ENCODE measurements around the gene MAOB. TPM values are rescaled to one million over a fixed set of nuclear protein-coding genes. Genes with fewer than 3 reads are reported as not detected.
"Not testable (repeated sequence)": the region's sequence is repeated elsewhere in the genome, so short reads cannot be mapped to it uniquely, and the experiment has no call there.

Gene MAOB
- total RNA-seq: 126 TPM
- long read RNA-seq, transcript MAOB-201 (15 exons, 2,566 nt): major isoform, 89 of 126 reads
- long read RNA-seq, partial matches to known transcripts: 12 of 126 reads
- long read RNA-seq, other reads (novel, unspliced or antisense): 25 of 126 reads

DNA sequence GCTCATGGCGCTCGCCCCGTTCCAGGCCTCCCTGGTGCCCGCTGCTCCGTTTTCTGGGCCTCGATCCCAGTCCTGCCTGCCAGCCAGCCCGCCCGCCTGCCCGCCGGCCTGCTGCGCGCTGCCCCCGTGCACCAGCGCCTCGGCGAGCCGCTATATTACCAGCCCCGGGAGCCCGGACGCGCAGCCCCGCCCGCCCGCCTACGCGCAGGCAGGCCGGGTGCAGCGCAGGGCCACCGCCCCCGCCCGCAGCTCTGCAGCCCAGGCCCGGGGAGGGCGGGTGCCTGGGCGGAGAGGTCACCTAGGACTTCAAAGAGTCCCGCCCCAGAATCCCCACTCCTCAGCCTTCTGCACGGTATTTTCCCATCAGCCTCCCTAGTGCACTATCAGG lies at the start of gene MAOB:
Gene MAOB (minus strand): TSS at position 157 of the 388 bp plus-strand sequence. CDS start 151 bp downstream, at position 6.
- DNase-seq (ENCODE audit: missing footprints) (peak; percentile 64), ATAC-seq (peak; percentile 92)
- intact Hi-C loops (cut with DNase I): loop anchor here (5.0 kb wide), 1 partner anchor 45 kb away; no protein-coding TSS in a partner anchor

DNA sequence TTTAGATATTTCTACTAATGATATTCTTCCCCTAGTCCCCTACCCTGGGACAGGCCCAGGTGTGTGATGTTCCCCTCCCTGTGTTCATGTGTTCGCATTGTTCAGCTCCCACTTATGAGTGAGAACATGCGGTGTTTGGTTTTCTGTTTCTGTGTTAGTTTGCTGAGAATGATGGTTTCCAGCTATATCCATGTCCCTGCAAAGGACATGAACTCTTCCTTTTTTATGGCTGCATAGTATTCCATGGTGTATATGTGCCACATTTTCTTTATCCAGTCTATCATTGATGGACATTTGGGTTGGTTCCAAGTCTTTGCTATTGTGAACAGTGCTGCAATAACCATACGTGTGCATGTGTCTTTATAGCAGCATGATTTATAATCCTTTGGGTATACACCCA lies 39.8 kb upstream of the MAOB start:
- ATAC-seq; intact Hi-C loops (cut with DNase I): not testable (repeated sequence)

DNA sequence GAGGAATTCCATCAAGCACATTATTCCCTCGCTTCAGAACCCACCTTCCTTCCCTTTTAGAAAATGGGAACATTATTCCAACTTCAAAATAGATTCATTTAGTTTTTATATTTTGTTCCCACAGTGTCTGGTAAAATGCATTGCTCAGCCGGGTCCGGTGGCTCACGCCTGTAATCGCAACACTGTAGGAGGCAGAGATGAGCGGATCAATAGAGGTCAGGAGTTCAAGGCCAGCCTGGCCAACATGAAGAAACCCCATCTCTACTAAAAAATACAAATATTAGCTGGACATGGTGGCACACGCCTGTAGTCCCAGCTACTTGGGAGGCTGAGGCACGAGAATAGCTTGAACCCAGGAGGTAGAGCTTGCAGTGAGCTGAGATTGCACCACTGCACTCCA lies 28.5 kb upstream of the MAOB start:
- intact Hi-C loops (cut with DNase I); DNase-seq (ENCODE audit: missing footprints); ATAC-seq: not testable (repeated sequence)

More for the DNA sequence above, 39.8 kb upstream of the MAOB start:
- not testable (repeated sequence) for DNase-seq (ENCODE audit: missing footprints)

DNA sequence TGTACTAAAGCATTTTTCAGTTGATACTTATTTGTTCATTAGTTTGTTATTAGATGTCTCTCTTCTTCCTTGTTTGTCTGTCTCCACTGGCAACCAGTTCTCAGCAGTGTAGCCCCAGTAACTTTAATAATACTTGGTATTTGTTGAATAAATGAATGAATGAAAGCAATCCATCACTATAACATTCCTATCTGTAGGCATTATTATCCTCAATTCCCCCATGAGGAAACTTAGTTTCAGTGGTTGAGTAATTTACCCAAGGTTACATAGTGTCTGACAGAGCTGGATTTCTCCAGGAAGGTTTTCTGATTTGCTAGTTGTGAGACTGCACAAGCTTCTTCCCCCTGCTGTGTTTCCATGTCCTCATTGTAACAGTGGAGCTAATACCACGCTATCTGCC lies 27.8 kb upstream of the MAOB start:
- DNase-seq (ENCODE audit: missing footprints) (no peak), ATAC-seq (no peak)
- intact Hi-C loops (cut with DNase I): no loop called here

DNA sequence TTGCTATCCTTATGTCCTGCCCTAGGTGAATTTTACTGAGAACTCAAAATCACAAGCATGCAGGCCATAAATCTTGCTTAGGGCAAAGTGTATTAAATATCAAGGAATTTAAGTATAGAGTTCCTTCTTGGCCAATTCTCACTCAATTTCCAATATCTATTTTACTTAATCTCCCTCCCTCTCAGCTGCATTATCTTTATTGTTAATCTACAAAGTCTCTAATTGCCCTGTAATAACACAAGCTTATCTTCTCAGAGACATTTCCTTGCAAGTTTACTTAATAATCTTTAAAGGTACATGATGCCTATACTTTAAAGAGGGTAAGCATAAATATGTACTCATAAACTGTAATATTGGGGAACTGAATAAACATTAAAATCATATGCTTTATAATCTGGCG lies 26.9 kb upstream of the MAOB start:
- no peak for ATAC-seq
- DNase-seq (ENCODE audit: missing footprints): no peak
- intact Hi-C loops (cut with DNase I): no loop called here

DNA sequence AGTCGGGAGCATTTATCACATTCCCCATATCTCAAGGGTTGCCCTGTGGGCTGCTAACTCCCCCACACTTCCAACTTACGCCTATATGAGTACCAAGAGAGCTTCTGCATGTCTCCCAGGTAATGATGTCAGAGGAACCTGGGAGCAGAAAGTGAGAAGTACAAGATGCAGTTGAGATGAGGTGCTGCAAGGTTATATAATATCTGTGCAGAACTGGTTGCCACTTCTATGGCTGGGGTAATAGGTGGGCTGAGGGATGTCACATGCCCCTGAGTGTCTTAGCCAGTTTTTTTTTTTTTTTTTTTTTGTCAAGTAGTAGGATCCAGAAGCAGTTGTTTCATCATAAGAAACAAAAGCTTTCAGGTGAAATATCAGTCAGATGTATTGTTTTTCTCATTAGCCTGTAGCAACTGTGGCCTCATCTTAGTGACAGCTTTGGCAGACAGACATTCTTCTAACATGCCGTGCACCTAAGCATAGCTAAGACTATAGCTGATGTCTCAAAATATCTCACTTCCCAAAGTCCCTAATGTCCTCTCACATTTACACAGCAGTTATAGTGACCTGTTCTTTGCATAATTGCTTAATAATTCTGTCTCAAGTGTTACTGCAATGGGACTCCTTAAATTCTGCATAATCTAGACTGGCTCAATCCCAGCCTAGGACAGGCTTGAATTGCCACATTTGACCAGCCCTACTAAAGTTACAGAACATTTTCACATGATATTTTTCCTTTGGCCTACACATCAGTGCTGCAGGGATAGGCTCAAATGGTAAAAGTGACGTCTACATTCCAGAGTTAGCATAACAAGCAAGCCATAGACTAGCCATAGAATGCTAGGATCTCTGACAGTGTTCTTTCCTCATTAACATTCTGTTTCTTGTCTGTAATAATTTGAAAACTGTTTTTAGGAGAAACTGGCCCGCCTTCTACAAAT lies 17.9 kb upstream of the MAOB start:
- ATAC-seq: no peak
- intact Hi-C loops (cut with DNase I): no loop called here

DNA sequence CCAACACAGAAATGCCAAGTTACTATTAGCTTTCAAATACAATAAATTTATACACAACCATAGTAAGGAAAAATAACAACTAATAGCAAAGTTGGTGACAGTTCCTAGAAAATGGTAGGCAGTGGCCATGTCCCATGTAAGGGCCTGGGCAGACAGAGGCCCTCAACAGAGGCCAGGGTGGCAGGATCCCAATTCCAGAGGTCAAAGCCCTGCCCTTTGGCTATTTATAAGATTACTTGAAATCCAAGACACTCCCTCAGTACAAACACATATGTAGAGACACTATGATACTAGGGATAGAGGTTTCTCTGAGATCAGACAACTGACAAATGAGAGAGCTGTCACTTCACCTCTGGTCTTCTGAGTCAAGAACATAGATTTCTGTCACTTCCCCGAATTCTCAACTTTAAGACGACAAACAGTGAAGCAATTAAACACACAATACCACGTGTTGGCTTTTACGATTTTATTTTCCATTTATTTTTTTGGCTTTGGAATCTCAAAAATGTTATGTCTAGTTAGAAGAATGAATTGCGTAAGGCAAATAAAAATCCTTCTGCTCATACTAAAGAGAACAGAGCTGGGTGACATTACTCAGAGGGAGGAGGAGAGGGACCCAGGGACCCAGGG lies 16.3 kb upstream of the MAOB start:
- intact Hi-C loops (cut with DNase I): no loop called here
- ATAC-seq (no peak), DNase-seq (ENCODE audit: missing footprints) (no peak)

More for the DNA sequence above, 17.9 kb upstream of the MAOB start:
- no peak for DNase-seq (ENCODE audit: missing footprints)

DNA sequence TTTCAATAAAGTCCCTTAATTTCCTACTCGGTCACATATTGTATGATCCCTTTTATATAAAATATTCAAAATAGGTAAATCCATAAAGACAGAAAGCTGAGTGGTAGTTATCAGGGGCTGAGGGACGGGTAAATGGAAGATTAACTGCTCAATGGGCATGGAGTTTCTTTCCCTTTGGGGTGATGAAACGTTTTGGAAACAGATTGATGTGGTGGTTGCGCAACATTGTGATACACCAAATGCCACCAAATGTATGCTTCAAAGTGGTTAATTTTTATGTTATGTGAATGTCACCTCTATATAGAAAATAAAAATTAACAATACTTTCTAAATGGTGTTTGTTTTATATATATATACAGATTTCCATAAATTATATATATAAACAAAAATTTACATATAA lies 15.0 kb upstream of the MAOB start:
- ATAC-seq (no peak), DNase-seq (ENCODE audit: missing footprints) (no peak)
- intact Hi-C loops (cut with DNase I): no loop called here

DNA sequence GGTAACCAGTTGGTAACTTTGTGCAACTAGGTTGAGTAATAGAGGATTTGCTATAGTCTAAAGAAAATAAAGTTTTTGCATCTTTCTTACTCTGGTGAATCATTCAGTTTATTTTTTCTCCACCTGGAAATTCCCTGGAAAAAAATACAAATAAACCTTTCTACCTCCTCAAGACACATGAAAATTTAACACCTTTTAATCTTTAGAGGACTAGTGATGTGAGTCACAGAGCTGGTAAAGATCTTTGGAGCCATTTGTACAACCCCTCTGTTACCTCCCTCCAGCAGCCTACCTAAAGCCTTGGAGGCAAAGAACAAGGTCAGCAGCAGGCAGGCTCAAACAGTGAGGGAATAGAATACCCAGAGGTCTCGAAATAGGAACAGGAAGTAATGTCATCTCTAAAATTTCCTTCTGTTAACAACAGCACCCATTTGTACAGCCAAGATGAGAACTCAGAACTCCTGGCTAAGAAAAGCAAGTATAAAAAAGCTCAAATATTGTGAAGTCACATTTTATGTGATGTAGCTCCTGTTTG lies 10.2 kb upstream of the MAOB start:
- intact Hi-C loops (cut with DNase I): no loop called here
- ATAC-seq (no peak), DNase-seq (ENCODE audit: missing footprints) (no peak)

DNA sequence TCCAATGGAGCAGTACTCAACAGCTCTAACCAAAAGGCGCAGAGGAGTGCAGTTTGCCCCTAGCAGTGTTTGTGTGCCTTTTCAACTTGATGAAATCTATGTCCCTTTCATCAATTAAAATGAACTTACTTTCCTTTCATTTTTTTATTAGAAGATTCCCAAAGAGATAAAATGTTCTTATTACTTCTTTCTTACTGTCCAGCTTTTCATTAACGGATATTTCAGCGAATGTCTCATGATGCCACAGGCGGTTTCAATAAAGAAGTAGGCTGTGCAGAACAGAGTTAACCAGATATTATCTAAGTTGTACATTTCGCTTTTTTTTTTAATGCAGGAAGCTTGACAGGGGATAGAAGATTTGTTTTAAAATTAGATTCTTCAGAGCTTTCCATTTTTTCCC lies 3.4 kb upstream of the MAOB start:
- ATAC-seq (no peak), DNase-seq (ENCODE audit: missing footprints) (no peak)
- intact Hi-C loops (cut with DNase I): no loop called here

DNA sequence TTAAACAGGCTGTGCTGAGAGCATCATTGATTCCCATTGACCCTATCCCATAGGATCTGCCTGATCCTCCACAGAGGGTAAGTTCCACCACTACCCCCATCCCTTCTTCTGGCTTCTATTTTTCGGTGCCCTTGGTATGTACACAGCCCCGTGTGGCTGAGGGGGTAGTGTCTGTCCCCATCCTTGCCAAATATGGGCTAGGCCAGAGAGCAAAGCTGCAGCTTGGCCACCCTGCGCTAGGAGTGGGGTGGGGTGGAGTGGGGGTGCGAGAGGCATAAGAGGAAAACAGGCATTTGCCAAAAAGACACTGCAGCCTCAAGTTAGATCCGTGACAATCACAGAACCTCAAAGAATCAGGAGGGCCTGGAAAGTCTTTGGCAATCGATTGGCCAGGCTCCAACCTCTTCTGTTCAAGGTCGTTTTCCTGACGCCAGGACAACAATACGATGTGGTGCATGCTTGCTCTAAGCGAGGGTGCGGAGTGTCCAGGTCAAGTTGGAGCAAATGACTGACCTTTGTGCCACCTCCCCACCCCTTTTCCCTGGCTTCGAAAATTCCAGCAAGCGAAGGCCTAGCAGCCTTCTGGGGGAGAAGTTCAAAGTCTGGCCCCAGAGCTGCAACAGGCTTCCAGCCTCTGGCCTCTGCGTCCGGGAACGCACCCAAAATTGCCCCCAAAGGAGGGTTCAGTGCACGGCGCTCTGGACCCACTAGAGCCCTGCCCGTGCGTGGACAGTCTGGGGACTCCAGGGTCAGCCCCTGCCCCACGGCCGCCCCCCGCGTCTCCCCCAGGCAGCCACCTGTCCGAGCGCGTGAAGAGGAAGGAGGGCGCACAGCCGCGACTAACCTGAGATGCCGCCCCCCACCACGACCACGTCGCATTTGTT lies 598 bp downstream of the MAOB start:
- DNase-seq (ENCODE audit: missing footprints) (no peak), ATAC-seq (peak; percentile 50)
- intact Hi-C loops (cut with DNase I): loop anchor here (5.0 kb wide), 1 partner anchor 44 kb away; no protein-coding TSS in a partner anchor

DNA sequence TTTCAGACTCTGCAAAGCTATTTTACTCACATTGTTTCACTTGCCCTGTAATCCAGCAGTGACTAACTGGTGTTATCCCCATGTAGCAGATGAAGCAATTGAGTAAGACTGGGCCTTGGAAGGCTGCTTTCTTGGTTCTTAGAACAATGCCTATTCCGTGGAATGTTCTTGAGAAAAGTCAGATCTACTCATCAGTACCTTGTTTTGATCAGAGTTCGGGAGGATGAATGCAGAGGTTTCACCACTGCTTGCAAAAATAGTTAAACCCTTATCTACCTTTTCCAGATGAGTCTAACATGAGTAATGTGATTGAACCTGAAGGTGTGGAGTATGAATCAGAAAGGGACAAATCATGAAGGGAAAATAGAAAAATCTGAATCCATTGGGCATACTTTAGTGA lies 1.8 kb downstream of the MAOB start:
- ATAC-seq (no peak), DNase-seq (ENCODE audit: missing footprints) (no peak)
- intact Hi-C loops (cut with DNase I): loop anchor here (5.0 kb wide), 1 partner anchor 43 kb away; no protein-coding TSS in a partner anchor

DNA sequence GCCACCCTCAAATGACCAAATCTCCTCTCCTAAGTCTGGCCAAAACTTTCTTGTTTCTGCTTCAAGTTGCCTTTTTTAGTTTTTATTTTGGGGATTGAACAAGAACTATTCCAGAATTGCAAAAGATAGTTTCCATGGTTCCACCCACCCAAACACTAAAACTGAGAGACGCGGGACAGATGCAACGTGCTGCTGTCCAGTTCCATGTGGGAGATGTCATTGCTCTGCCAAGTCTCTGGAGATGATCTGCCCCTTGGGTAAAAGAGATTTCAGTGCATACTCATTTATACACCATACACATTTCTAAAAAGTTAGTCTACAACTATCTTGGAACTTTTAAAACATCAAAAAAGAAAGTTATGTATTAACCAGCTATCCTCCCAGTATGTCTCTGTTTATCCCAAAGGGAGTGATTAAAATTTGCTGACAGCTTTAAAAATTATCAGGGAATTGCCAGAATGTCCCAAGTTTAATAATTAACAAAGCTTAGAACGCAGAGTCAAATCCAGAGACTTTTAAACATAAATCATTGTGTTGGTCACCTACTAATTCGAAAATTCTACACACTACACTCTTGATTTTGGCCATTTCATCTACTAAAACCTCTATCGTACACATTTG lies 3.2 kb downstream of the MAOB start:
- DNase-seq (ENCODE audit: missing footprints) (no peak), ATAC-seq (peak; percentile 51)
- intact Hi-C loops (cut with DNase I): no loop called here

DNA sequence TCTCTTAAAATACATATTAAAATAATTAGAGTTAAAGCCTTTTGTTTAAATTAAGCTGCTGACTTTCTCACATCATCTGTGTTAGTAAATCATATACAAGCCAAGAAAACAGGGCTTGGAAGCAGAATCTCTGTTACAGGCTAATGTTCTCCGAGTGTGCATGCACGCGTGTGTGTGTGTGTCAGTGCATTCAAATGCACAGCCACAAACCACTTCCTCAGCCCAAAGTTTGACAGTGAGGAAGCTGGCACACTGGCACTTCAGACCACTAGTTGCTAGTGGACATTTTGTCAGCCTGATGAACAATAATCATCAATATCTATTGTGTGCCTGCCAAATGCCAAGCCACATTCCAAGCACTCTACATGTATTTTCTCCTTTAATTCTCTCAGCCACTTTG lies 5.6 kb downstream of the MAOB start:
- DNase-seq (ENCODE audit: missing footprints) (no peak), ATAC-seq (no peak)
- intact Hi-C loops (cut with DNase I): no loop called here

DNA sequence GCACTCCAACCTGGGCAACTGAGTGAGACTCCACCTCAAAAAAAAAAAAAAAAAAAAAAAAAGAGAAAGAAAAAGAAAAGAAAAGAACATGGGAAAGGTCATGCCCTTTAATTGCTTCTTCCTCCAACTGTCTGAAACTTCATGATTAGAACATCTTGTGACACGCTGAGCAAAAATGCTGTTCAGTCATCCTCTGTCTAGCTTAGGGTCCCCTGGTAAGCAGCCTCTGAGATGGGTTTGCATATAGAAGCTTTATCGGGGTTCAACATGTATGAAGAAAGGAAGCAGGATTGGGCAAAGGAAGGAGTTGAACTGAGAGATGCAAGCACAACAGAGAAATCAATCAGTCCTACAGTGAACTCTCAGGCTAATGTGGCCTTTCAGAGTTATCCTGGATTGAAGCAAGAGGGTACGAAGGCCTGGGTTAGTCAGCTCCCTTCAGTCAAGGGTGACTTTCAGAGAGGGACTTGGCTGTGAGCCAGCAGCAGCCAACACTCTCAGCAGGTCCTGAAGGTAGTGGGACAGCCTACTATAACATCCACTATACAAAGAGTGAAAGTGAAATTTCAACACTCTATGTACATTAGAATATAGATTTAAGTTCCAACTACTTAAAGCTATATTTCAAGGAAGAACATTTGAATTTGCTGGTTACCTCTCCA lies 11.4 kb downstream of the MAOB start:
- DNase-seq (ENCODE audit: missing footprints): no peak
- peak; percentile 73 for ATAC-seq
- intact Hi-C loops (cut with DNase I): no loop called here

DNA sequence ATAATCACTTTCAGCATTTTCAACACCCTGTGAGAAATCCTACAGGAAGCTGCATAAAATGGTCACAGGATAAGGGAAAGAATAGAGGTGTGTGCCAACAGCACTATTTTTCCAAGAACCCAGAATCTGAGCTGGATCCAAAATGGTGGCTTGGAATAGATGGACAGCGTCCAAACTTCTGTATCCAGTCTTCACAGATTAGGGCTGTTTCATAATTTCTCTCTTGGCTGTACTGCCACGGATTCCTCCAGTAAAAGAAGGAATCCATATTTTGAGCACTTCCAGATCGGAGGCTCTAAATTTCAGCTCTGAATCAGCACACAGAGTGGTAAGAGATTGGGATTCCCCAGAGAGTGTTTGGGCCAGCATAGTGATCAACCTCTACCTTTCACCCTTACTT lies 12.2 kb downstream of the MAOB start:
- intact Hi-C loops (cut with DNase I): no loop called here
- peak; percentile 87 for ATAC-seq

DNA sequence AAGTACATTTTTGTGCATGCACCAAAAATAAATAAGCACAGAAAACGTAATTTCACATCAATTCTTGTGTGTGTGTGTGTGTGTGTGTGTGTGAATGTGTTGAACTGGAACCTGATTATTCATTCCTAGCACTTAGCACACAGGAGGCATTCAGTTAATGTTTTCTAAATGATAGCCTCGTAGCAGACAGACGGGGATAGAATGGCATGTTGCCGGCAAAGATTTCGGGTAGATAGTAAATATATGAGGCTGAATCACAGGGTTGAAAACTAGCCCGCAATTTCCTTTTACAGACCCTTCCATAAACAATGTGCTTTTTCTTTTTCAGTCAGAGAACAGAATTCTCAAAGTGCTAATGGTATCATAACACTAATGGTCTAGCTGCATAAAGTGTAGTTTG lies 13.5 kb downstream of the MAOB start:
- DNase-seq (ENCODE audit: missing footprints) (no peak), ATAC-seq (no peak)
- intact Hi-C loops (cut with DNase I): no loop called here

More for the DNA sequence above, 12.2 kb downstream of the MAOB start:
- DNase-seq (ENCODE audit: missing footprints): no peak

DNA sequence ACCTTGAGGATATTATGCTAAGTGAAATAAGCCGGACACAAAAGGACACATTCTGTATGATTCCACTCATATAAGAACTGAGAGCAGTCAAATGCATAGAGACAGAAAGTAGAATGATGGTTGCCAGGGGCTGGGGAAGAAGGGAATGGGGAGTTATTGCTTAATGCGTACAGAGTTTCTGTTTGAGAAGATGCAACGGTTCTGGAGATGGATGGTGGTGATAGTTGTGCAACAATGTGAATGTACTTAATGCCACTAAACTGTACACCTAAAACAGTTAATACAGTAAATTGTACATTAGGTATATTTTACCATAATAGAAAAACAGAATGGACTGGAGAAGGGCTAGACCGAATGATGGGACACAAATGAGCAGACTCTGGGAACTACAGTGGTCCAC lies 15.8 kb downstream of the MAOB start:
- intact Hi-C loops (cut with DNase I): no loop called here
- no peak for ATAC-seq

More for the DNA sequence above, 15.8 kb downstream of the MAOB start:
- no peak for DNase-seq (ENCODE audit: missing footprints)
